Aorta (tissue), 5 donors: ENCODE data around the gene CUZD1. TPM values are rescaled to one million over a fixed set of nuclear protein-coding genes. Genes with fewer than 3 reads are reported as not detected.

Source experiments
- ATAC-seq: fragments of 200-7000 bp; cut with Tn5 transposase; one replicate; pipeline ENCODE4 v1.9.1; 2022; ENCODE audit warnings: moderate library complexity; ENCODE audit not compliant: low FRiP score
- DNase-seq, 2 donors: peaks; one replicate each; pipeline ENCODE4 v3.0.0-alpha.2; 2020
- H3K27ac ChIP-seq, 2 donors: one replicate each; pipeline ENCODE4 v1.5.1; 2013; ENCODE audit warnings: low read length in 2 of 2, mild to moderate bottlenecking in 2 of 2, moderate library complexity in 2 of 2, control low read depth in 1 of 2, inconsistent platforms in 1 of 2, low read depth in 1 of 2
- H3K27me3 ChIP-seq, 2 donors: one replicate each; pipeline ENCODE4 v1.6.1; 2013; ENCODE audit warnings: control low read depth in 1 of 2, low read length in 1 of 2, mild to moderate bottlenecking in 1 of 2, moderate library complexity in 1 of 2; ENCODE audit not compliant: insufficient read depth in 2 of 2, control insufficient read depth in 1 of 2
- H3K36me3 ChIP-seq, 2 donors: one replicate each; pipeline ENCODE4 v1.6.1; 2013; ENCODE audit warnings: control low read depth in 1 of 2, low read length in 1 of 2, mild to moderate bottlenecking in 1 of 2; ENCODE audit not compliant: insufficient read depth in 2 of 2, control insufficient read depth in 1 of 2
- H3K4me1 ChIP-seq, 2 donors: one replicate each; pipeline ENCODE4 v1.6.1; 2013; ENCODE audit warnings: low read length in 2 of 2, control low read depth in 1 of 2, mild to moderate bottlenecking in 1 of 2, moderate library complexity in 1 of 2; ENCODE audit not compliant: insufficient read depth in 2 of 2, control insufficient read depth in 1 of 2
- H3K4me3 ChIP-seq, 2 donors: one replicate each; pipeline ENCODE4 v1.5.1; 2013; ENCODE audit warnings: low read length in 2 of 2, control low read depth in 1 of 2, mild to moderate bottlenecking in 1 of 2
- H3K9me3 ChIP-seq: one replicate; pipeline ENCODE4 v1.6.1; 2013; ENCODE audit warnings: mild to moderate bottlenecking, low read length; ENCODE audit not compliant: control insufficient read depth
- WGBS, 2 donors: extraction: QIAGEN DNeasy Blood & Tissue Kit; methylation state at CpG; one replicate each; pipeline ENCODE4 v1.1.7; 2013; 5-methylcytosine and 5-hydroxymethylcytosine counted together
- intact Hi-C, 2 donors: fragments of 100-400 bp; cut with DNase I; formaldehyde crosslinking; loops; one replicate each; pipeline versions ENCODE4 v1.14.2 to v1.15.0; 2022
- long read RNA-seq, 2 donors: library from polyadenylated mRNA; unstranded; transcript quantifications; one replicate each; pipeline ENCODE4 v2.0.0, GENCODE V29; 2020 to 2021
- polyA plus RNA-seq, 2 donors: library from polyadenylated mRNA; stranded (reverse); fragments of 200-250 nt; gene quantifications; one replicate each; pipeline ENCODE4 v1.2.3, GENCODE V29; 2013
- total RNA-seq, 2 donors: library from RNA; stranded (reverse); fragmentation: NEBNext Ultra II Directional; extraction: Animal tissue kit (Norgen Biotek cat#: 25700); gene quantifications; one replicate each; pipeline ENCODE4 v1.2.1, GENCODE V29; 2021
- donor health status: healthy with polysubstance abuse.
- donor health status: Bipolar disorder and iron deficiency.
- donor health status: DM: no; HTN: no; CAD: no.
- donor health status: DM: no; HTN: no; CAD: no.
- donor health status: DM: yes; HTN: yes; CAD: no.

CUZD1 gene, protein sequence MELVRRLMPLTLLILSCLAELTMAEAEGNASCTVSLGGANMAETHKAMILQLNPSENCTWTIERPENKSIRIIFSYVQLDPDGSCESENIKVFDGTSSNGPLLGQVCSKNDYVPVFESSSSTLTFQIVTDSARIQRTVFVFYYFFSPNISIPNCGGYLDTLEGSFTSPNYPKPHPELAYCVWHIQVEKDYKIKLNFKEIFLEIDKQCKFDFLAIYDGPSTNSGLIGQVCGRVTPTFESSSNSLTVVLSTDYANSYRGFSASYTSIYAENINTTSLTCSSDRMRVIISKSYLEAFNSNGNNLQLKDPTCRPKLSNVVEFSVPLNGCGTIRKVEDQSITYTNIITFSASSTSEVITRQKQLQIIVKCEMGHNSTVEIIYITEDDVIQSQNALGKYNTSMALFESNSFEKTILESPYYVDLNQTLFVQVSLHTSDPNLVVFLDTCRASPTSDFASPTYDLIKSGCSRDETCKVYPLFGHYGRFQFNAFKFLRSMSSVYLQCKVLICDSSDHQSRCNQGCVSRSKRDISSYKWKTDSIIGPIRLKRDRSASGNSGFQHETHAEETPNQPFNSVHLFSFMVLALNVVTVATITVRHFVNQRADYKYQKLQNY
- total RNA-seq (1 to 10 TPM in 1 of 2 donors, under 1 TPM in 1; 0.58 to 1.1 TPM), polyA plus RNA-seq (1 to 10 TPM; 1.5 to 3.3 TPM)
- long read RNA-seq, donor 1: 0 reads
- long read RNA-seq, donor 2, partial matches to known transcripts: 0 of 3 reads
- long read RNA-seq, donor 2, other reads (novel, unspliced or antisense): 3 of 3 reads

DNA sequence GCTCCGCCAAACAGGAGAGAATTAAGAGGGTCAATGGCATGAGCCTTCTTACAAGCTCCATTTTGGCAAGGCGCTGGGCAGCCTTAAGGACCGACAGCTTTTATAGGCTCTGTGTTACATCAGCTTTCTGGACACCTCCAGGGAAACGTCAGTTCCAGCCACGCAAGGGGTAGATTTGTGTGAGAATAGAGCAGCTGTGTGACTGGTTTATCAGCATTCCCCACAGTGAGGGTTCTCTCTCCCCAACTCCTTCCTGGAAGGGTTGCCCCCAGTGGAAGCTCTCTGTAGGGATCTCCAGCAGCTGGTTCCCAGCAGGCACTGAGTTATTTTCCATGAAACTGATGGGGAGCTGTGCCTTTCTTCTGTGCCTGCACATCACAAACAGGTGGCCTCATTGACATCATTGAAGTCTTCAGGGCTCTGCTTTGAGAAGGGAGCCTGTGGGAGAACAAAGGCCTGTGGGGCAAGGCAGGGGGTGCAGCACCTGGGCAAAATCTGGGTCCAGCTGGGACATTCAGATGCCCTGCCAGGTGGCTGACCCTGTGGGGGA, at the start of gene CUZD1:
Gene CUZD1 (minus strand): TSS at position 75 of the 550 bp plus-strand sequence. CDS start 14 bp downstream, at position 61.
- no peak for ATAC-seq
- DNase-seq: no peak
- H3K27ac ChIP-seq: no peak within 1 kb of the TSS
- H3K4me1 ChIP-seq: no peaks in the 10 kb centered on the region
- WGBS, 2 donors: 74 to 75% methylated on average over 5 of the region's 5 CpGs
- no peaks in the 10 kb centered on the region for H3K9me3 ChIP-seq
- no peak within 1 kb of the TSS for H3K4me3 ChIP-seq
- H3K36me3 ChIP-seq: no peaks in the 10 kb centered on the region
- H3K27me3 ChIP-seq: no peaks in the 10 kb centered on the region
- intact Hi-C loops: no loop called here

GRCh38 chr10:122894261-122894944, 48.7 kb upstream of the CUZD1 start:
- Histone ChIP-seq H3K4me3 (no peak overlapping the region), H3K36me3 (no peaks in the 10 kb centered on the region), H3K9me3 (no peaks in the 10 kb centered on the region), H3K27me3 (no peaks in the 10 kb centered on the region), H3K27ac (no peak overlapping the region), H3K4me1 (no peaks in the 10 kb centered on the region)
- DNase-seq: no peak
- no peak for ATAC-seq
- WGBS, 2 donors: 84 to 89% methylated on average over 5 of the region's 5 CpGs
- intact Hi-C loops: no loop called here

DNA sequence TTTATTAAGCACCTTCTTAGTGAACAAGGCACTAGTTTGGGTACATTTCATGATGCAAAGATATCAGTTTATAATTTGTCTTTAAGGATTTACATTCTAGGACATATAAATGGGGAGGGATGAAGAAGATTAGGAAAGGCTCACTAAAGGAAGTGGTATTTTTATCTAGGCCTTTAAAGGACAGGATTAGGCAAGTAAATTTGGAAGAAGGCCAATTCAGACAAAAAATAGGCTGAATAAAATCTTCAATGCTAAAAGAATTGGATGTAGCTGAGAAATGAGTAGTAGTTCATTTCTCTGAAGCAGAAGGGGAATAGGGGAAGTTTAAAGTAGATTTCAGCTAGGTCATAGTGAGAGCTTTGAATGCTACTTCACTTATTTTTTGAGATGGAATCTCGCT, 38.5 kb upstream of the CUZD1 start:
- intact Hi-C loops: no loop called here
- peaks cover 0 to 2% of the 10 kb centered on the region in 2 donors for H3K4me1 ChIP-seq
- H3K27ac ChIP-seq: no peak overlapping the region
- H3K36me3 ChIP-seq: no peaks in the 10 kb centered on the region
- no peaks in the 10 kb centered on the region for H3K9me3 ChIP-seq
- H3K27me3 ChIP-seq: no peaks in the 10 kb centered on the region
- H3K4me3 ChIP-seq: no peak overlapping the region
- ATAC-seq (no peak), DNase-seq (no peak)
- WGBS, 2 donors: 92 to 100% methylated on average over 1 of the region's 1 CpG

GRCh38 chr10:122882766-122883165, 37.1 kb upstream of the CUZD1 start:
- peaks cover 0 to 2% of the 10 kb centered on the region in 2 donors for H3K4me1 ChIP-seq
- no peak overlapping the region for H3K4me3 ChIP-seq
- H3K9me3 ChIP-seq: no peaks in the 10 kb centered on the region
- no peak overlapping the region for H3K27ac ChIP-seq
- intact Hi-C loops: no loop called here
- DNase-seq (no peak), ATAC-seq (no peak)
- no peaks in the 10 kb centered on the region for H3K36me3 ChIP-seq
- H3K27me3 ChIP-seq: no peaks in the 10 kb centered on the region

GRCh38 chr10:122879339-122880273, 33.9 kb upstream of the CUZD1 start, which contains the start of gene FAM24B:
Gene FAM24B (minus strand): TSS chr10:122879581. CDS start chr10:122850515, 29,066 bp downstream.
- no peaks in the 10 kb centered on the region for H3K36me3 ChIP-seq
- ATAC-seq: peak; percentile 96
- intact Hi-C loops: no loop called here
- H3K9me3 ChIP-seq: no peaks in the 10 kb centered on the region
- peaks cover 0 to 2% of the 10 kb centered on the region in 2 donors for H3K4me1 ChIP-seq
- H3K4me3 ChIP-seq: no peak within 1 kb of the TSS
- no peaks in the 10 kb centered on the region for H3K27me3 ChIP-seq
- peak; percentile 93 to 97 for DNase-seq
- 3 to 5% methylated on average over 88 to 95 of the region's 95 CpGs for WGBS, 2 donors
- H3K27ac ChIP-seq: no peak within 1 kb of the TSS

- intact Hi-C loops: no loop called here
Observed at GRCh38 chr10:122878799-122879338, 33.2 kb upstream of the CUZD1 start.

DNA sequence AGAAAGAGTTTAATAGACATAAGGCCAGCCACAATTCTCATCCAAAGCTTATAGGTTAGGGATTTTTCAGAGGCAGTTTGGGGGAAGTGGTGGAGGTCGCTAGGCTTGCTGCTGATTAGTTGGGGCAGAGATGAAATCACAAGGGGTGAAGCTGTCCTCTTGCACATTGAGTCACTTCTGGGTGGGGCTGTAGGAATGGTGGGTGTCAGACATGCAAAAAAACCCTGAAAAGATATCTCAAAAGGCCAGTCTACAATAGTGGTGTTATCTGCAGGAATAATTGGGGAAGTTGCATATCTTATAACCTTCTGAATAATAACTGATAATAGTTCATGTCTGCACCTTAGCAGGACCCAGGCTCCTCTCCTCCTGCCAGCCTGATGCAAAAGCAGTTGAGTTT, 31.6 kb upstream of the CUZD1 start:
- H3K4me1 ChIP-seq: peaks cover 0 to 2% of the 10 kb centered on the region in 2 donors
- DNase-seq (no peak), ATAC-seq (no peak)
- H3K9me3 ChIP-seq: no peaks in the 10 kb centered on the region
- intact Hi-C loops: no loop called here
- H3K27ac ChIP-seq: no peak overlapping the region
- no peak overlapping the region for H3K4me3 ChIP-seq
- H3K27me3 ChIP-seq: no peaks in the 10 kb centered on the region
- H3K36me3 ChIP-seq: no peaks in the 10 kb centered on the region
- 62 to 76% methylated on average over 1 of the region's 1 CpG for WGBS, 2 donors

More at GRCh38 chr10:122878799-122879338, 33.2 kb upstream of the CUZD1 start:
- H3K36me3 ChIP-seq: no peaks in the 10 kb centered on the region
- 56 to 59% methylated on average over 14 of the region's 14 CpGs for WGBS, 2 donors
- H3K27ac ChIP-seq: no peak overlapping the region
- H3K9me3 ChIP-seq: no peaks in the 10 kb centered on the region
- peak; percentile 57 for ATAC-seq
- H3K4me1 ChIP-seq: peaks cover 0 to 2% of the 10 kb centered on the region in 2 donors
- no peak overlapping the region for H3K4me3 ChIP-seq
- no peak for DNase-seq
- H3K27me3 ChIP-seq: no peaks in the 10 kb centered on the region
